ENCODE measurements around the gene PLAAT3. TPM values are rescaled to one million over a fixed set of nuclear protein-coding genes. Genes with fewer than 3 reads are reported as not detected.
"Not testable (repeated sequence)": the region's sequence is repeated elsewhere in the genome, so short reads cannot be mapped to it uniquely, and the experiment has no call there.

Gene PLAAT3
- total RNA-seq, 4 donors from 2014 or later: 6.8 to 20.1 (median 18.4) TPM

- DNase-seq: no peak
- TF ChIP-seq CTCF (IDR thresholded peaks at IDR 0.05) (no peak), POLR2A (IDR thresholded peaks at IDR 0.05) (no peak)
- H3K4me1 ChIP-seq: peaks cover 7 to 29% (median 8%) of the 10 kb centered on the region in 4 donors
- H3K4me3 ChIP-seq: no peak overlapping the region
- no peaks in the 10 kb centered on the region for H3K27me3 ChIP-seq
- H3K27ac ChIP-seq: peak overlapping the region; percentile 40 to 81 (median 61)
- H3K36me3 ChIP-seq: no peaks in the 10 kb centered on the region
- no peaks in the 10 kb centered on the region for H3K9me3 ChIP-seq
These were observed 82.1 kb downstream of the PLAAT3 start for GRCh38 chr11:63532117-63532516.

- peak in 2 of 3 donors; percentile 78 to 81 for DNase-seq
- H3K36me3 ChIP-seq, H3K9me3 ChIP-seq, H3K4me3 ChIP-seq, H3K27me3 ChIP-seq: not testable (repeated sequence)
- Histone ChIP-seq H3K27ac (peak overlapping the region; percentile 52 to 81 (median 61)), H3K4me1 (peaks cover 6 to 28% (median 8%) of the 10 kb centered on the region in 4 donors)
These were observed 83.0 kb downstream of the PLAAT3 start for GRCh38 chr11:63531074-63531792.

- no peaks in the 10 kb centered on the region for H3K36me3 ChIP-seq
- no peaks in the 10 kb centered on the region for H3K27me3 ChIP-seq
- H3K9me3 ChIP-seq: no peaks in the 10 kb centered on the region
- no peak overlapping the region for H3K27ac ChIP-seq
- H3K4me1 ChIP-seq: peaks cover 0 to 15% (median 3%) of the 10 kb centered on the region in 4 donors
- TF ChIP-seq CTCF (IDR thresholded peaks at IDR 0.05) (no peak), POLR2A (IDR thresholded peaks at IDR 0.05) (no peak)
- DNase-seq: no peak
- H3K4me3 ChIP-seq: no peak overlapping the region
These were observed 84.2 kb downstream of the PLAAT3 start for GRCh38 chr11:63530021-63530420.

- H3K27ac ChIP-seq, DNase-seq, H3K27me3 ChIP-seq, H3K9me3 ChIP-seq, H3K4me3 ChIP-seq, H3K36me3 ChIP-seq: not testable (repeated sequence)
- peaks cover 0 to 14% (median under 1%) of the 10 kb centered on the region in 4 donors for H3K4me1 ChIP-seq
These were observed 84.9 kb downstream of the PLAAT3 start for GRCh38 chr11:63529373-63529772.

GRCh38 chr11:63528729-63529278 is 85.4 kb downstream of the PLAAT3 start:
- DNase-seq, H3K27me3 ChIP-seq, H3K9me3 ChIP-seq, H3K4me3 ChIP-seq, H3K36me3 ChIP-seq, H3K27ac ChIP-seq: not testable (repeated sequence)
- peaks cover 0 to 14% (median 0%) of the 10 kb centered on the region in 4 donors for H3K4me1 ChIP-seq

GRCh38 chr11:63528156-63528555 is 86.1 kb downstream of the PLAAT3 start:
- not testable (repeated sequence) for H3K9me3 ChIP-seq, H3K27ac ChIP-seq, H3K36me3 ChIP-seq, H3K4me3 ChIP-seq, DNase-seq, H3K27me3 ChIP-seq
- peaks cover 0 to 14% (median 0%) of the 10 kb centered on the region in 4 donors for H3K4me1 ChIP-seq

- no peak for TF ChIP-seq POLR2A (IDR thresholded peaks at IDR 0.05)
- TF ChIP-seq CTCF (IDR thresholded peaks at IDR 0.05): no peak
- H3K27ac ChIP-seq: no peak overlapping the region
- no peaks in the 10 kb centered on the region for H3K36me3 ChIP-seq
- H3K9me3 ChIP-seq: no peaks in the 10 kb centered on the region
- no peak for DNase-seq
- H3K4me1 ChIP-seq: peaks cover 0 to 14% (median 0%) of the 10 kb centered on the region in 4 donors
- no peaks in the 10 kb centered on the region for H3K27me3 ChIP-seq
- no peak overlapping the region for H3K4me3 ChIP-seq
These were observed 86.6 kb downstream of the PLAAT3 start for GRCh38 chr11:63527667-63528066.

Other genes with a start within 250 kb of the PLAAT3 start
- gene SLC22A9, start 244.6 kb downstream of the PLAAT3 start, total RNA-seq: not detected
- gene PLAAT5, start 123.3 kb downstream of the PLAAT3 start, total RNA-seq: 1 to 10 TPM in 1 of 4 donors, under 1 TPM in 1, not detected in 2; 0.67 to 3.3 TPM
- under 1 TPM in 1 of 4 donors, not detected in 3; 0.53 TPM for gene LGALS12, start 108.3 kb downstream of the PLAAT3 start, total RNA-seq
- 100 to 1,000 TPM in 2 of 4 donors, 10 to 100 TPM in 2; 54.5 to 179 (median 93.4) TPM for gene PLAAT4, start 77.6 kb downstream of the PLAAT3 start, total RNA-seq
- 100 to 1,000 TPM in 1 of 4 donors, 10 to 100 TPM in 3; 13.2 to 144 (median 68.7) TPM for gene PLAAT2, start 51.1 kb downstream of the PLAAT3 start, total RNA-seq
- 10 to 100 TPM; 25.5 to 38.4 (median 31.3) TPM for gene ATL3, start 56.9 kb upstream of the PLAAT3 start, total RNA-seq
- gene RTN3, start 67.1 kb upstream of the PLAAT3 start, total RNA-seq: 100 to 1,000 TPM in 3 of 4 donors, 10 to 100 TPM in 1; 47.9 to 132 (median 101) TPM
- 10 to 100 TPM in 1 of 4 donors, 1 to 10 TPM in 3; 3.7 to 10.5 (median 8.5) TPM for gene ZFTA, start 154.3 kb upstream of the PLAAT3 start, total RNA-seq
- 10 to 100 TPM in 1 of 4 donors, 1 to 10 TPM in 3; 3.5 to 15.7 (median 6.4) TPM for gene SPINDOC, start 199.0 kb upstream of the PLAAT3 start, total RNA-seq
- gene MARK2, start 224.7 kb upstream of the PLAAT3 start, total RNA-seq: 10 to 100 TPM; 34.7 to 82.9 (median 72.1) TPM